Measurements from ENCODE around the gene SERP2.

DNA sequence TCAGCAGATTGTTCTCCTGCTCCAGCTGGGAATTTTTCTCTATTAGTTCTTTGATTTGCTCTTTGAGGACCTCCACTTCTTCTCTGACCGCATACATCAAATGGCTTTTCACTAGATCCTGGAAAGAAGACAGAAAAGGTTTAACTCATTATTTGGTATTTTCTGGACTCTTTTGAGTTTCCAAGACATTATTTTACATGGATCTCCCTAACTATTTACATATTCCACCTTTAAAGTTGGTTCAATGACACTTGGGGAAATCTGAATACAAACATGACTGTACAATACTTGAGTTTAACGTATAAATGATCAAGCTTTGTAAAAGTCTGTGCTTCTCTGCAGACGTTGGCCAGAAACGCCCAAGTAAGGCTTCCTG is 61.1 kb downstream of the SERP2 start:
- no peak for TF ChIP-seq POLR2A (IDR thresholded peaks at IDR 0.05; ENCODE audit: low read length)
- no peak for TF ChIP-seq GATA1 (IDR thresholded peaks at IDR 0.05; ENCODE audit: low read depth, low read length)

All from erythroblast (primary cell).